Measurements from ENCODE around the gene FGFR2. TPM values are rescaled to one million over a fixed set of nuclear protein-coding genes. Genes with fewer than 3 reads are reported as not detected.
"Not testable (repeated sequence)": the region's sequence is repeated elsewhere in the genome, so short reads cannot be mapped to it uniquely, and the experiment has no call there.

Gene FGFR2
- total RNA-seq, 2 donors from 2014 or later: 49.7 to 78.5 TPM

DNA sequence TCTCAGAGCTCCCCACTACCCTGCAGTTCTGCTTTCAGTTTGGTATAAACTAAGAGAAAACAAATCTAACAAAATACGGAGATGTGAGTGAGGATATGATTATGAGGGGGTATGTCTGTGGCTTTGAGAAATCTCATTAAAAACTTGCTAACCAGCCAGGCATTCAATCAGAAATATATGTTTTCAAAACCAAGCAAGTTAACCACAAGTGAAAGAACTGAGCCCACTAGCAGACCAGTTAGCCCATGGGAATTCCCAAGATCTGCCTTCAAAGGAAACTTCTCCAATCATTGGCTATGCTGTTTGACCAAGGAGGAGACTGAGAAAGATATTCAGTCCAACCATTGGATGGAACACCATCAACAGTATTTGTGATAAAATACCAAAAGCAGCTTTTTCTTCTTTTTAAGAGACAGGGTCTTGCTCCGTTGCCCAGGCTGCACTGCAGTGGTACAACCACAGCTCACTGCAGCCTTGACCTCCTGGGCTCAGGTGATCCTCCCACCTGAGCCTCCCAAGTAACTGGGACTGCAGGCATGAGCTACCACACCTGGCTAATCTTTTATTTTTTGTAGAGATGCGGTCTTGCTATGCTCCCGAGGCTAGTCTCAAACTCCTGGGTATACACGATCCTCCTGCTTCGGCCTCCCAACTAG, 41.2 kb downstream of the FGFR2 start:
- no peak for TF ChIP-seq POLR2A (IDR thresholded peaks at IDR 0.05)
- TF ChIP-seq, protein P1, sequence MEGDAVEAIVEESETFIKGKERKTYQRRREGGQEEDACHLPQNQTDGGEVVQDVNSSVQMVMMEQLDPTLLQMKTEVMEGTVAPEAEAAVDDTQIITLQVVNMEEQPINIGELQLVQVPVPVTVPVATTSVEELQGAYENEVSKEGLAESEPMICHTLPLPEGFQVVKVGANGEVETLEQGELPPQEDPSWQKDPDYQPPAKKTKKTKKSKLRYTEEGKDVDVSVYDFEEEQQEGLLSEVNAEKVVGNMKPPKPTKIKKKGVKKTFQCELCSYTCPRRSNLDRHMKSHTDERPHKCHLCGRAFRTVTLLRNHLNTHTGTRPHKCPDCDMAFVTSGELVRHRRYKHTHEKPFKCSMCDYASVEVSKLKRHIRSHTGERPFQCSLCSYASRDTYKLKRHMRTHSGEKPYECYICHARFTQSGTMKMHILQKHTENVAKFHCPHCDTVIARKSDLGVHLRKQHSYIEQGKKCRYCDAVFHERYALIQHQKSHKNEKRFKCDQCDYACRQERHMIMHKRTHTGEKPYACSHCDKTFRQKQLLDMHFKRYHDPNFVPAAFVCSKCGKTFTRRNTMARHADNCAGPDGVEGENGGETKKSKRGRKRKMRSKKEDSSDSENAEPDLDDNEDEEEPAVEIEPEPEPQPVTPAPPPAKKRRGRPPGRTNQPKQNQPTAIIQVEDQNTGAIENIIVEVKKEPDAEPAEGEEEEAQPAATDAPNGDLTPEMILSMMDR (IDR thresholded peaks at IDR 0.05): no peak
- no peak for TF ChIP-seq POLR2AphosphoS5 (IDR thresholded peaks at IDR 0.05)
- H3K27me3 ChIP-seq (replicated peaks; ENCODE audit: insufficient read depth): no peaks in the 10 kb centered on the region
- no peaks in the 10 kb centered on the region for H3K9me3 ChIP-seq
- no peak overlapping the region for H3K4me3 ChIP-seq
- intact Hi-C loops (cut with DNase I): no loop called here
- no peaks in the 10 kb centered on the region for H3K36me3 ChIP-seq
- WGBS: 86% methylated on average over 6 of the region's 6 CpGs
- no peak overlapping the region for H3K27ac ChIP-seq
- no peak for DNase-seq (ENCODE audit: low spot score)
- H3K4me1 ChIP-seq (replicated peaks): no peaks in the 10 kb centered on the region

DNA sequence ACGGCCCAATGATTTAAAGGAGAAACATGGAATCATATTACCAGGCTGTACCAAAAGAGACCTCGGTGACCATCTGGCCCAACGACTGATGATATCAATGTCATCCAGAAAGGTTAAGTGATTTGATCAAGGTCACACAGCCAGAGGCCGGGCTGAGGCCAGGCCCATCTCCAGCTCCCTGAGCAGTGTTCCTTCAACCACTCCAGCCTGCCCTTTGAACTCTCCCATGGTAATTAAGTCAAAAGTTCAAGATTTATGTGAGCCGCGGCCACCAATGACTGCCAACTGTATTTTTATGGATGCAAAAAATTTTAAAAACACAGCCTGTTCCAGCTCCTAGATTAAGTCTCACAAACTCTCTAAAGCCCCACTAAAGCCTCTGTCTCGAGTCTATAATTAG, 41.8 kb downstream of the FGFR2 start:
- WGBS: 53% methylated on average over 7 of the region's 7 CpGs
- Histone ChIP-seq H3K9me3 (no peaks in the 10 kb centered on the region), H3K27me3 (replicated peaks; ENCODE audit: insufficient read depth) (no peaks in the 10 kb centered on the region), H3K4me3 (no peak overlapping the region), H3K36me3 (no peaks in the 10 kb centered on the region), H3K4me1 (replicated peaks) (no peaks in the 10 kb centered on the region), H3K27ac (no peak overlapping the region)
- intact Hi-C loops (cut with DNase I): no loop called here
- DNase-seq (ENCODE audit: low spot score): no peak
- TF ChIP-seq POLR2AphosphoS5 (IDR thresholded peaks at IDR 0.05) (no peak), POLR2A (IDR thresholded peaks at IDR 0.05) (no peak)
- TF ChIP-seq, protein P1 (IDR thresholded peaks at IDR 0.05): no peak

DNA sequence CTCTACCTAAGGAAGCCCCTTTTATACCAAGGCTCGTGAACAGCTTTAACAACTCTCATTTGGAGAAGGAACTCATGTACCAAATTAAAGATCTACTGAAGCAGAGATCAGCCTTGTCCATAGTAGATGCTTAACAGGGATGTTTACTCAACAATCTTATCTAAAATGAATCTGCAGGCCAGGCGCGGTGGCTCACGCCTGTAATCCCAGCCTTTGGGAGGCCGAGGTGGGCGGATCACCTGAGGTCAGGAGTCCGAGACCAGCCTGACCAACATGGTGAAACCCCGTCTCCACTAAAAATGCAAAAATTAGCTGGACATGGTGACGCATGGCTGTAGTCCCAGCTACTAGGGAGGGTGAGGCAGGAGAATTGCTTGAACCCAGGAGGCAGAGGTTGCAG, 43.3 kb downstream of the FGFR2 start:
- H3K4me3 ChIP-seq; H3K9me3 ChIP-seq; H3K27ac ChIP-seq; H3K36me3 ChIP-seq; DNase-seq (ENCODE audit: low spot score); intact Hi-C loops (cut with DNase I); H3K27me3 ChIP-seq (replicated peaks; ENCODE audit: insufficient read depth); H3K4me1 ChIP-seq (replicated peaks): not testable (repeated sequence)
- 92% methylated on average over 9 of the region's 9 CpGs for WGBS

DNA sequence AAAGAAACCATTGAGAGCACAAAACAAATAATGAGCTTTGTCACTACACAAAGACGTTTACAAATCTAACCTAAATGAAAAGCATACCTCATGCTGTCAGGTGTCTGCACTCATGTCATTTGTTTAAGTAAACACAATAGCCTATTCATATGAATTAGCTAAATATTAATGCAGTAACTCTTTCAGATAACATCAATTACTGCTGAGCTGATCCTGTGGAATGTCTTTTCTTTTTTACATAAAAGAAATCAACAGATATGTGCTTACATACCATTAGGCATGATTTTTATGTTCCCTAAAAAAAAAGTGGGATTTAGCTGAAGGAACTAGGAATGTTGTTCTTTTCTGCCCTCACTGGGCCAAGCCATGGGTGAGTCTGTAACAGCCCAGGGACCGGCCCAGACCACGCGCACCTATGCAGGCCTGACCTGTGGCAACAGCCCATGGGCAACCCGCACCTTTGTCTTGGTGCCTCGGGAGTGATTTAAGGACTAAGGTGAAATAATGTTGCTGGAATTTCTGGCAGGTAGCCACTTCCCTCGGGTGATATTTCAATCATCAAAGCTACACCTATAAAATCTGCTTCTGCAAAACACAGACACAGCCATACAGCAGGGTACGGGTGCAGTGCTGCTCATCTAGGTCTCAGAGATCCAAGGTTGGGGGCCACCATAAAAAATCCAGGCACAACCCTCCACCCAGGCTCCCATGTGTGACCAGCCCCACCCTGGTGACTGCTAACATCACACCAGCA, 44.6 kb downstream of the FGFR2 start:
- Histone ChIP-seq H3K36me3 (no peaks in the 10 kb centered on the region), H3K4me1 (replicated peaks) (no peaks in the 10 kb centered on the region), H3K27me3 (replicated peaks; ENCODE audit: insufficient read depth) (no peaks in the 10 kb centered on the region), H3K4me3 (no peak overlapping the region), H3K9me3 (no peaks in the 10 kb centered on the region), H3K27ac (no peak overlapping the region)
- 36% methylated on average over 8 of the region's 8 CpGs for WGBS
- intact Hi-C loops (cut with DNase I): no loop called here
- TF ChIP-seq POLR2A (IDR thresholded peaks at IDR 0.05) (no peak), POLR2AphosphoS5 (IDR thresholded peaks at IDR 0.05) (no peak)
- TF ChIP-seq, protein P1 (IDR thresholded peaks at IDR 0.05): no peak
- peak; percentile 27 for DNase-seq (ENCODE audit: low spot score)

DNA sequence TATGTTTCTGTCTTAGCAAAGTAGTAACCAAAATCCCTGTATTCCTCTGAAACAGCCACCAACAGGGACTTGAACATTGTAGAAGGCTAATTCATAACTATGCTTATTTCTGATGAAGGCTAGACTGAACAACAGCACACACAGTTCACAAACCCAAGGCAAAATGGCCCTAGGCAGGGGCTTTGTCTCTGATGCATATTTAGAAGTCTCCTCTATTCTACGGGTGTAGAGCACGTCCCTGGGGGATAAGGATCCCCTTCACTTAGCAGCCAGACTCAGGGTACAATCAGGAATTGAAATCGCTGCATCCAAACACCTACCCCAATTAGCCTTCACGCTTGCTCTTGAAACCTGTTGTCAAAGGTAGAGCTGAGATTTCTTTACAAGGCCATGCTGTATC, 45.5 kb downstream of the FGFR2 start:
- intact Hi-C loops (cut with DNase I): no loop called here
- no peak for TF ChIP-seq POLR2A (IDR thresholded peaks at IDR 0.05)
- TF ChIP-seq POLR2AphosphoS5 (IDR thresholded peaks at IDR 0.05): no peak
- TF ChIP-seq, protein P1 (IDR thresholded peaks at IDR 0.05): no peak
- no peak for DNase-seq (ENCODE audit: low spot score)

More for the DNA sequence above, 45.5 kb downstream of the FGFR2 start:
- H3K4me1 ChIP-seq (replicated peaks): no peaks in the 10 kb centered on the region
- H3K4me3 ChIP-seq: no peak overlapping the region
- H3K27ac ChIP-seq: no peak overlapping the region
- no peaks in the 10 kb centered on the region for H3K27me3 ChIP-seq (replicated peaks; ENCODE audit: insufficient read depth)
- no peaks in the 10 kb centered on the region for H3K36me3 ChIP-seq
- no peaks in the 10 kb centered on the region for H3K9me3 ChIP-seq
- WGBS: 82% methylated on average over 4 of the region's 4 CpGs
